GM12892 (cell line): Measurements from ENCODE around the gene DOCK9.

ENCODE experiments used
- POLR2A ChIP-seq: IDR thresholded peaks from 2 replicates; pipeline ENCODE4 v1.6.1; 2011; ENCODE audit warnings: low read depth, low read length, control low read depth
- POLR2AphosphoS5 ChIP-seq: IDR thresholded peaks from 2 replicates; pipeline ENCODE4 v1.6.1; 2011; ENCODE audit warnings: low read depth, low read length, control low read depth
- TAF1 ChIP-seq: IDR thresholded peaks from 2 replicates; pipeline ENCODE4 v1.6.1; 2011; ENCODE audit warnings: low read depth, mild to moderate bottlenecking, control low read depth, low read length, borderline replicate concordance

- no peak for TF ChIP-seq POLR2A
- no peak for TF ChIP-seq TAF1
- no peak for TF ChIP-seq POLR2AphosphoS5
Observed at GRCh38 chr13:98858191-98858590, 119.7 kb downstream of the DOCK9 start.
